Muscle layer of colon (tissue), 2 donors: Measurements from ENCODE around the gene PPP1R26.

Experiments
- H3K27ac ChIP-seq: one replicate; pipeline ENCODE4 v1.7.0; 2013; ENCODE audit warnings: low read depth, mild to moderate bottlenecking, low read length, moderate library complexity
- H3K27me3 ChIP-seq, 2 donors: one replicate each; pipeline ENCODE4 v1.7.0; 2013; ENCODE audit warnings: low read length in 2 of 2, mild to moderate bottlenecking in 2 of 2; ENCODE audit not compliant: insufficient read depth in 2 of 2, control insufficient read depth in 1 of 2
- H3K36me3 ChIP-seq: one replicate; pipeline ENCODE4 v1.7.0; 2013; ENCODE audit warnings: mild to moderate bottlenecking, low read length; ENCODE audit not compliant: insufficient read depth
- H3K4me1 ChIP-seq: one replicate; pipeline ENCODE4 v1.7.0; 2013; ENCODE audit warnings: mild to moderate bottlenecking, low read length; ENCODE audit not compliant: insufficient read depth
- H3K4me3 ChIP-seq, 2 donors: one replicate each; pipeline ENCODE4 v1.7.0; 2013; ENCODE audit warnings: low read length in 2 of 2, low read depth in 1 of 2, mild to moderate bottlenecking in 1 of 2, moderate library complexity in 1 of 2
- H3K9ac ChIP-seq: one replicate; pipeline ENCODE4 v1.7.0; 2013; ENCODE audit warnings: low read length
- H3K9me3 ChIP-seq: one replicate; pipeline ENCODE4 v1.7.0; 2013; ENCODE audit warnings: mild to moderate bottlenecking, low read length
- donor health status: abdominal sarcoma.
- donor health status: Adenocarcinoma of cecum.

The PPP1R26 gene

DNA sequence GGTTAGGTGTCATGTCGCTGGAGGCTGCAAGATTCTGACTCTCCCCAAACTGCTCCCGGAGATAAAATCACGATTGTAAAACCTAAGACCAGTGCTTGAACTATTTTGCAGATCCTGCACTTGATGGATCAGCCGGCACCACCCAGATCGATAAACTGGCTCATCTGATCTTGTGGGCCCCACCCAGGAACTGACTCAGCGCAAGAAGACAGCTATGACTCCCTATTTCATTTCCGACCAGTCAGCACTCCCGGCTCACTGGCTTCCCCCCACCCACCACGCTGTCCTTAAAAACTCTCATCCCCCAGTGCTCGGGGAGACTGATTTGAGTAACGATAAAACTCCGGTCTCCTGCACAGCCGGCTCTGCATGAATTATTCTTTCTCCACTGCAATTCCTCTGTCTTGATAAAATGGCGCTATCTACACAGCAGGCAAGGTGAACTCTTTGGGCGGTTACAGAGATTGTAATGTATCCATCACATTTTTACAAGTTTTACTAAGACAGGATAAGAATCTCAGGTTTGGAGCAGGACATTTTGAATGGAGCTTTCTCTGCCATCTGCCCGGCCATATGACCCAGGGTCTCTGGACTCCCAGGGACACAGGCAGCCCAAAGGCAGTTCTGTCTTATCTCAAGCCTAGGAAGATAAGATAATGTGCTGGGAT is 10.6 kb upstream of the PPP1R26 start:
- H3K36me3 ChIP-seq, result no peaks in the 10 kb centered on the region
- H3K27me3 ChIP-seq, result no peaks in the 10 kb centered on the region
- H3K4me3 ChIP-seq, result no peak overlapping the region
- H3K9ac ChIP-seq, result no peak overlapping the region
- no peaks in the 10 kb centered on the region for H3K4me1 ChIP-seq
- no peaks in the 10 kb centered on the region for H3K9me3 ChIP-seq
- H3K27ac ChIP-seq, result no peak overlapping the region

- Histone ChIP-seq H3K4me3 (no peak overlapping the region), H3K36me3 (no peaks in the 10 kb centered on the region), H3K9ac (no peak overlapping the region), H3K4me1 (no peaks in the 10 kb centered on the region), H3K9me3 (no peaks in the 10 kb centered on the region), H3K27me3 (no peaks in the 10 kb centered on the region), H3K27ac (no peak overlapping the region)
Measured at GRCh38 chr9:135471791-135472640, 7.6 kb upstream of the PPP1R26 start.

- Histone ChIP-seq H3K9ac (no peak overlapping the region), H3K27me3 (no peaks in the 10 kb centered on the region), H3K4me3 (no peak overlapping the region), H3K4me1 (no peaks in the 10 kb centered on the region), H3K36me3 (no peaks in the 10 kb centered on the region), H3K27ac (no peak overlapping the region), H3K9me3 (no peaks in the 10 kb centered on the region)
Measured at GRCh38 chr9:135473972-135474543, 5.5 kb upstream of the PPP1R26 start.

GRCh38 chr9:135474915-135475314 is 4.7 kb upstream of the PPP1R26 start:
- H3K27ac ChIP-seq, result no peak overlapping the region
- H3K36me3 ChIP-seq, result no peaks in the 10 kb centered on the region
- H3K4me1 ChIP-seq, result no peaks in the 10 kb centered on the region
- H3K9me3 ChIP-seq, result no peaks in the 10 kb centered on the region
- no peak overlapping the region for H3K4me3 ChIP-seq
- H3K27me3 ChIP-seq, result no peaks in the 10 kb centered on the region
- no peak overlapping the region for H3K9ac ChIP-seq

- H3K9ac ChIP-seq, result no peak overlapping the region
- H3K4me3 ChIP-seq, result no peak overlapping the region
- no peaks in the 10 kb centered on the region for H3K36me3 ChIP-seq
- H3K9me3 ChIP-seq, result no peaks in the 10 kb centered on the region
- H3K27ac ChIP-seq, result no peak overlapping the region
- no peaks in the 10 kb centered on the region for H3K27me3 ChIP-seq
- H3K4me1 ChIP-seq, result peaks cover 8% of the 10 kb centered on the region
Measured at GRCh38 chr9:135476561-135477355, 2.8 kb upstream of the PPP1R26 start.

GRCh38 chr9:135478191-135478590 is 1.4 kb upstream of the PPP1R26 start:
- Histone ChIP-seq H3K27ac (no peak overlapping the region), H3K27me3 (no peaks in the 10 kb centered on the region), H3K4me1 (peaks cover 8% of the 10 kb centered on the region), H3K9ac (no peak overlapping the region), H3K36me3 (no peaks in the 10 kb centered on the region), H3K9me3 (no peaks in the 10 kb centered on the region), H3K4me3 (no peak overlapping the region)

DNA sequence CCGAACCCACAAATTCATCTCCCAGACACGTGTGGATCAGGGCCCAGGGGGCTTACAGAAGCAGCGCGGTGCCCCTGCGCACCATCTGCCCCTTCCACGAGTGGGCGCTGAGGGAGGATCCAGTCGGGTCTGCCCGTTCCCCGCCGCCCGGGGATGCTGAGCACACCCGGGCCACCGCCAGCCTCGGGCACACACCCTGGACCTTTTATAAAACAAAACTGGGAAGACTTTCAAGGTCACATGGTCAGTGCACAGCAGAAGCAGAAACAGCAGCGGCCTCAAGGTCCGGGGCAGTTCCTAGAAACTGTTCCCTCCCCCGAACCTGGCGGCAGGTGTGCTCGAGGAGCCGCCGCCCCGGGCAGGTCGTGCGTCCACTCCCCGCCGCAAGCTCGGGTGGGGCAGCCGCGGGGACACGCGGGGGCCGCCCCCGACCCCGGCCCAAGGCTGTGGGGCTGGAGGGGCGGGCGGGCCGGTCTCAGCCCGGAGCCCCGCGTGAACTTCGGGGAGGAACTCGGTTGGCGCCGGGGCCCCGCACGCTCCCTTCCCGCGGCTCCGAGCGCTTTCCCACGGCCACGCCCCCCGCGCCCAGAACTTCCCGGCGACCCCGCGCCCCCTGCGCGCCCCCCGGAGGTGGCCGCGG is 633 bp upstream of the PPP1R26 start:
- peak overlapping the region; percentile 24 for H3K27ac ChIP-seq
- H3K9ac ChIP-seq, result no peak overlapping the region
- H3K36me3 ChIP-seq, result peaks cover 1% of the 10 kb centered on the region
- H3K4me1 ChIP-seq, result peaks cover 8% of the 10 kb centered on the region
- H3K4me3 ChIP-seq, result peak overlapping the region; percentile 35 to 61
- H3K27me3 ChIP-seq, result no peaks in the 10 kb centered on the region
- no peaks in the 10 kb centered on the region for H3K9me3 ChIP-seq

DNA sequence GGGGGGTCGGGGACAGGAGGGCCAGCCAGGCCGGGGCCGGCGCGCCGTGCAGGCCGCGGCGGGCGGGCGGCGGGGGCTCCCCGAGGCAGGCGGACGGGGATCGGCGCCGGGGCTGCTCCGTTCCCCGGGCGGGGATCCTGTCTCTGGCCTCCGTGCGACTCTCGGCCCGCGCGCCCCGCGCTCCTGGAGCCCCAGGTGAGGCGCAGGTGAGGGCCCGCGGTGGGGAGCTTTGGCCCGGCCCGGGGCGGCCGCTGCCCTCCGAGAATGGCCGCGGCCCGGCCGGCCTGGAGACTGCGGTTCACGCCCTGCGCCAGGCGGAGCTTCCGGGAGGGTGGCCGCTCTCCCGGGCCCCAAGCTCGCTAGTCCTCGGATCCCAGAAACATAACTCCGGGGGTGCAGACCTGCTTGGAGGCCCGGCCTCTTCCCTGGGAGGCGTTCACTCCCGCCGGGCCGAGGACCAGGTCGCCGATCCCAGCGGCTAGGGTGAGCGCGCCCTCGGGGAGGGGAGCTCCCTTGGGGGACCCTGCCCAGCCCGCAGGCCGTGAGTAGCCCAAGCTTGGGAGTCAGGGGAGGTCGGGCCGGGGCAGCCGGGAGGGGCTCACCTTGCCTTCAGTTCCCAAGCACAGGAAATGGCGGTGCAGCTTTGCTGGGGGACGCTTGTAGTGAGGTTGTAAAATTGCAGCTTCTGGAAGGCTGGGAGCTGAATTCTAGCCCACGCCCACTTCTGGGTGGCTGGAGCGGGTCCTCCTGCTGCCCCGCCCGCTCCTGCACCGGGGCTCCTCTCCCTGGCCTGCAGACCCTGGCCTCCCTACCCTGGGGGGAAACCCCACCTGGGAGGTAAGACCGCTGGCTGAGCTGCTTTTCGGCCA is 723 bp downstream of the PPP1R26 start:
- Histone ChIP-seq H3K9me3 (no peaks in the 10 kb centered on the region), H3K9ac (no peak overlapping the region), H3K27ac (no peak overlapping the region), H3K4me1 (peaks cover 8% of the 10 kb centered on the region), H3K4me3 (peak overlapping the region; percentile 56 to 63), H3K36me3 (peaks cover 14% of the 10 kb centered on the region), H3K27me3 (no peaks in the 10 kb centered on the region)

- H3K9ac ChIP-seq, result no peak overlapping the region
- no peak overlapping the region for H3K27ac ChIP-seq
- H3K4me1 ChIP-seq, result peaks cover 8% of the 10 kb centered on the region
- H3K36me3 ChIP-seq, result peaks cover 20% of the 10 kb centered on the region
- no peaks in the 10 kb centered on the region for H3K9me3 ChIP-seq
- H3K4me3 ChIP-seq, result peak overlapping the region in 1 of 2 donors; percentile 56
- no peaks in the 10 kb centered on the region for H3K27me3 ChIP-seq
Measured at GRCh38 chr9:135480940-135481310, 1.3 kb downstream of the PPP1R26 start.

- H3K9me3 ChIP-seq, result no peaks in the 10 kb centered on the region
- no peak overlapping the region for H3K9ac ChIP-seq
- H3K27ac ChIP-seq, result no peak overlapping the region
- no peak overlapping the region for H3K4me3 ChIP-seq
- no peaks in the 10 kb centered on the region for H3K27me3 ChIP-seq
- H3K4me1 ChIP-seq, result peaks cover 8% of the 10 kb centered on the region
- peaks cover 30% of the 10 kb centered on the region for H3K36me3 ChIP-seq
Measured at GRCh38 chr9:135482015-135482754, 2.6 kb downstream of the PPP1R26 start.
